Measurements from ENCODE around the gene HSPA1L.
A peak's percentile ranks its signal among the peaks of the same experiment; 100 is the strongest.
"Not testable (repeated sequence)": the region's sequence is repeated elsewhere in the genome, so short reads cannot be mapped to it uniquely, and the experiment has no call there.

HSPA1L gene

DNA sequence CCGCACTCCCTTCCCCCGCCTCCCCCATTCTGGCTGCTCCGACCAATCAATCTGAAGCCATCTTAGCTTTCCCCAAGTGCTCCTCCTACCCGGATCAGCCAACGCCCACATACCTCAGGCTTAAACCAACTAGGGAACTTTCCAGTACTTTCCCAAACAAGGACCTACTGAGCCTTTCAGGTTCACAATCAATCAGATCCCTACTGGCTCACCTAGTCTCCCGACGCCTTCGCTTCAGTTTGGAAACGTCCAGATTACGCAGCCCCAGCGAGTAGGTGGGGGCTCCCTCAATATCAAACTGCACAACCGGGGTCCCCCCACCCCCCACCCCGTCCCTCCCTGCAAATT, 432 bp downstream of the HSPA1L start:
- CTCF ChIA-PET = interaction anchor here (0.8 to 3.3 kb wide), 5 partner anchors 16 to 85 kb away, joined by 3 to 10 read pairs (median 5); partner anchors contain the start of genes DDAH2 and VARS1
- TF ChIP-seq, protein P1, sequence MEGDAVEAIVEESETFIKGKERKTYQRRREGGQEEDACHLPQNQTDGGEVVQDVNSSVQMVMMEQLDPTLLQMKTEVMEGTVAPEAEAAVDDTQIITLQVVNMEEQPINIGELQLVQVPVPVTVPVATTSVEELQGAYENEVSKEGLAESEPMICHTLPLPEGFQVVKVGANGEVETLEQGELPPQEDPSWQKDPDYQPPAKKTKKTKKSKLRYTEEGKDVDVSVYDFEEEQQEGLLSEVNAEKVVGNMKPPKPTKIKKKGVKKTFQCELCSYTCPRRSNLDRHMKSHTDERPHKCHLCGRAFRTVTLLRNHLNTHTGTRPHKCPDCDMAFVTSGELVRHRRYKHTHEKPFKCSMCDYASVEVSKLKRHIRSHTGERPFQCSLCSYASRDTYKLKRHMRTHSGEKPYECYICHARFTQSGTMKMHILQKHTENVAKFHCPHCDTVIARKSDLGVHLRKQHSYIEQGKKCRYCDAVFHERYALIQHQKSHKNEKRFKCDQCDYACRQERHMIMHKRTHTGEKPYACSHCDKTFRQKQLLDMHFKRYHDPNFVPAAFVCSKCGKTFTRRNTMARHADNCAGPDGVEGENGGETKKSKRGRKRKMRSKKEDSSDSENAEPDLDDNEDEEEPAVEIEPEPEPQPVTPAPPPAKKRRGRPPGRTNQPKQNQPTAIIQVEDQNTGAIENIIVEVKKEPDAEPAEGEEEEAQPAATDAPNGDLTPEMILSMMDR (IDR thresholded peaks at IDR 0.05; ENCODE audit: insufficient read depth, low read length, missing control alignments) = no peak
- peak; percentile 92 for DNase-seq (ENCODE audit: low read depth, low spot score)
- POLR2A ChIA-PET = interaction anchor here (0.5 to 3.3 kb wide), 24 partner anchors 8 to 272 kb away, joined by 3 to 45 read pairs (median 4); partner anchors contain the start of genes ABHD16A, BAG6, CLIC1 and DDAH2
- H3K4me3 ChIP-seq (ENCODE audit: low read depth, low read length) = peak overlapping the region; percentile 64

DNA sequence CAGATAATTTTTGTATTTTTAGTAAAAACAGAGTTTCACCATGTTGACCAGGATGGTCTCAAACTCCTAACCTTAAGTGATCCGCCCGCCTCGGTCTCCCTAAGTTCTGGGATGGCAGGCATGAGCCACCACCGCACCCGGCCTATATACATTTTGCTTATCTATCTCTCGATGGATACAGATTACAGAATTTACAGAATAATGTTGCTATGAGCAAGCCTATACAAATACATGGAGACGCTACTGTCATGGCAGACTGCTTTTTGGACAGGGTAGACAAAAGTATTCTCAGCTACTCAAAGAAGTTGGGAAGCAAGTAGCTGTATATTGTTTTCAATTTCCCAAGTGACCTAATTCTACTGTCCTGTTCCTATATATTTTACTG, 1.6 kb downstream of the HSPA1L start:
- POLR2A ChIA-PET = interaction anchor here (1.0 to 3.3 kb wide), 11 partner anchors 7 to 161 kb away, joined by 3 to 45 read pairs (median 5); partner anchors contain the start of genes BAG6, HSPA1B, LSM2 and MSH5
- no peak for DNase-seq (ENCODE audit: low read depth, low spot score)
- no peak overlapping the region for H3K4me3 ChIP-seq (ENCODE audit: low read depth, low read length)

DNA sequence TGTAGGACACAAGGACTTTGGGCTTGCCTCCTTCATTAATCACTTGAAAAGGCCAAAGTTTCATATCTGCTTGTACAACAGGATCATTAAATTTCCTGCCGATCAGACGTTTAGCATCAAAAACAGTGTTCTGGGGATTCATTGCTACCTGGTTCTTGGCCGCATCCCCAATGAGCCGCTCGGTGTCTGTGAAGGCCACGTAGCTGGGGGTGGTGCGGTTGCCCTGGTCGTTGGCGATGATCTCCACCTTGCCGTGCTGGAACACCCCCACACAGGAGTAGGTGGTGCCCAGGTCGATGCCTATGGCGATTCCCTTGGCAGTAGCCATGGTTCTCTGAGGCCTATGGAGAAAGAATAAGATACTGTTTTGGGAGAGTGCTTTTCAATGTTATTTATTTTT, 3.4 kb downstream of the HSPA1L start:
- POLR2A ChIA-PET = no interaction called here
- no peak overlapping the region for H3K4me3 ChIP-seq (ENCODE audit: low read depth, low read length)
- CTCF ChIA-PET = no interaction called here
- DNase-seq (ENCODE audit: low read depth, low spot score) = no peak
- TF ChIP-seq, protein P1 (IDR thresholded peaks at IDR 0.05; ENCODE audit: insufficient read depth, low read length, missing control alignments) = no peak

More for the DNA sequence above, 1.6 kb downstream of the HSPA1L start:
- CTCF ChIA-PET = interaction anchor here (0.9 to 3.3 kb wide), 5 partner anchors 13 to 84 kb away, joined by 3 to 10 read pairs (median 4); partner anchors contain the start of genes DDAH2 and VARS1
- TF ChIP-seq, protein P1 (IDR thresholded peaks at IDR 0.05; ENCODE audit: insufficient read depth, low read length, missing control alignments) = no peak

DNA sequence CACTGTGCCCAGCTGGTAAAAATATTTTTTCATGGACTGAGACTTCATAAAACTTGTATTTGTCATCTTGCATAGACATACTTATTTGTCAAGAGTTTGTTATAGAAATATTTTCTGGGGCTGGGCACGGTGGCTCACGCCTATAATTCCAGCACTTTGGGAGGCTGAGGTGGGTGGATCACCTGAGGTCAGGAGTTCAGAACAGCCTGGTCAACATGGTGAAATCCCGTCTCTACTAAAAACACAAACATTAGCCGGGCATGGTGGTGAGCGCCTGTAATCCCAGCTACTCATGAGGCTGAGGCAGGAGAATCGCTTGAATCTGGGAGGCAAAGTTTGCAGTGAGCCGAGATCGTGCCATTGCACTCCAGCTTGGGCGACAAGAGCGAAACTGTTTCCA, 6.5 kb downstream of the HSPA1L start:
- POLR2A ChIA-PET; DNase-seq (ENCODE audit: low read depth, low spot score); H3K4me3 ChIP-seq (ENCODE audit: low read depth, low read length): not testable (repeated sequence)
- CTCF ChIA-PET = interaction anchor here (0.8 to 1.1 kb wide), 3 partner anchors 12 to 78 kb away, joined by 3 to 4 read pairs (median 3); no protein-coding TSS in a partner anchor

DNA sequence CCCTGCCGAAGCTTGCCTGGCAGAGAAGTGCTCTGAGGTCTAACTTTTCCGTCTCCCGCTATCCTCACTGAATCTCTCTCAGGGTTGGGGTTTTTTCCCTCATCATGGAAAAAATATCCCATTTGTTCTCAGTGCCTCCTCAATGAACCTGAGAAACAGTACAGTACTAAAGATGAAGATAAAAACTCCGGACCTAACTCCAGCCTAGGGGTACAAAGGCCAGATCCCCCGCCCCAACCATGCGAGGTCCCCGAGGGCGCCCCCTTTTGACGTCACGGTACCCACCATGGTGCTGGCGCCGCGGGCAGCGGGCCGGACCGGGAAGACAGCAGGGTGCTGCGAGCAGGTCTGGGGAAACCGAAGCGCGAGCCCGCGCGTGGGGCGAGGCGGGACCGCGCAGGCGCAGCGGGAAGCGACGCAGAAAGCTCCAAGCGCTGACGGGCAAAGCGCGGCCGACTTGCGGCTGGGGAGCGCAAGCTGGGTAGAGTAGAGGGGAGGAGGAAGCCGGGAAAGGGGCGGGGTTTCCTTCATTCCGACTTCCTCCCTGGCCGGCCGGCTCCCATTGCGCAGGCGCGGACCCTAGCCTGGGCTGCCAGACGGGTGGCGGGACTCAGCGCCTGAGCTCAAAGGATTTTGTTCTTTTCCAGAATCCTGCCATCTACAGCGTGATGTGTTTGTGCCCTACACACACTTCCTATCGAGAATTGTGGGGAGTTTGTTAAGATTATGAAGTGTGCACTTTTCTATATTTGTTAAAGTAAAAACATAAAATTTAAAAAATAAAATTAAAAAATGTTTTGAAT, 8.4 kb downstream of the HSPA1L start, which contains the start of gene LSM2:
Gene LSM2 (minus strand): TSS at position 497 of the 803 bp plus-strand sequence. CDS start 209 bp downstream, at position 288.
- peak within 1 kb of the TSS; percentile 83 for H3K4me3 ChIP-seq (ENCODE audit: low read depth, low read length)
- peak; percentile 67 for DNase-seq (ENCODE audit: low read depth, low spot score)
- CTCF ChIA-PET = interaction anchor here (0.6 to 5.0 kb wide), 17 partner anchors 11 to 146 kb away, joined by 3 to 57 read pairs (median 4); partner anchors contain the start of gene VARS1
- TF ChIP-seq, protein P1 (IDR thresholded peaks at IDR 0.05; ENCODE audit: insufficient read depth, low read length, missing control alignments) = peak; percentile 44
- POLR2A ChIA-PET = interaction anchor here (0.6 to 2.4 kb wide), 13 partner anchors 8 to 154 kb away, joined by 3 to 27 read pairs (median 5); partner anchors contain the start of genes BAG6, C6orf47, DDAH2 and HSPA1A

DNA sequence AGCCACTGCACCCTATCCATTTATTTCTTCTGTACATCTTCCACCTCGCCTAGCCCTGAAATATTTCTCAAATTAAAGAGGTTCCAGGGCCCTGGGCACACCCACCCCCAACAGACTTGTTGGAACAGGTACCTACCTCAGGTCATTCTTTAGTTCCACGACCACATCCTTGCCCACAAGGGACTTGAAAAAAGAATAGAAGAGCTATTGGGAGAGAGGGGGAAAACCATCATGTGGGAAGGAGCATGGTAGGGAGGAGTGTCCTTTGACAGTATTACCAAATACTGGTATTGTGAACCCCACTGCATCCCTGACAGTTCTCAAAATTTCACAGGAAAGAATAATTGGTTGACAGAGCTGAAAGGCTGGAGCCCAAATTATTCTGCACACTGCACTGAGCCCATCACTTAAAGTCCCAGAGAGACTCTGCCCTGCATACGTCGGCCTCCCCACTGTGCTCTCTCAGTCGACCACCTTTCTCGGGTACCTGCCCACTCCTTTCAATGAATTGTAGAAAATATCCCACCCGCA, 9.1 kb downstream of the HSPA1L start:
- H3K4me3 ChIP-seq (ENCODE audit: low read depth, low read length) = peak overlapping the region; percentile 83
- ChIA-PET CTCF (interaction anchor here (1.0 to 5.0 kb wide), 10 partner anchors 11 to 82 kb away, joined by 3 to 57 read pairs (median 6); partner anchors contain the start of gene VARS1), POLR2A (interaction anchor here (0.8 to 2.4 kb wide), 8 partner anchors 9 to 76 kb away, joined by 3 to 27 read pairs (median 6); partner anchors contain the start of genes DDAH2, HSPA1A, HSPA1B and HSPA1L)
- TF ChIP-seq, protein P1 (IDR thresholded peaks at IDR 0.05; ENCODE audit: insufficient read depth, low read length, missing control alignments) = no peak
- DNase-seq (ENCODE audit: low read depth, low spot score) = no peak

DNA sequence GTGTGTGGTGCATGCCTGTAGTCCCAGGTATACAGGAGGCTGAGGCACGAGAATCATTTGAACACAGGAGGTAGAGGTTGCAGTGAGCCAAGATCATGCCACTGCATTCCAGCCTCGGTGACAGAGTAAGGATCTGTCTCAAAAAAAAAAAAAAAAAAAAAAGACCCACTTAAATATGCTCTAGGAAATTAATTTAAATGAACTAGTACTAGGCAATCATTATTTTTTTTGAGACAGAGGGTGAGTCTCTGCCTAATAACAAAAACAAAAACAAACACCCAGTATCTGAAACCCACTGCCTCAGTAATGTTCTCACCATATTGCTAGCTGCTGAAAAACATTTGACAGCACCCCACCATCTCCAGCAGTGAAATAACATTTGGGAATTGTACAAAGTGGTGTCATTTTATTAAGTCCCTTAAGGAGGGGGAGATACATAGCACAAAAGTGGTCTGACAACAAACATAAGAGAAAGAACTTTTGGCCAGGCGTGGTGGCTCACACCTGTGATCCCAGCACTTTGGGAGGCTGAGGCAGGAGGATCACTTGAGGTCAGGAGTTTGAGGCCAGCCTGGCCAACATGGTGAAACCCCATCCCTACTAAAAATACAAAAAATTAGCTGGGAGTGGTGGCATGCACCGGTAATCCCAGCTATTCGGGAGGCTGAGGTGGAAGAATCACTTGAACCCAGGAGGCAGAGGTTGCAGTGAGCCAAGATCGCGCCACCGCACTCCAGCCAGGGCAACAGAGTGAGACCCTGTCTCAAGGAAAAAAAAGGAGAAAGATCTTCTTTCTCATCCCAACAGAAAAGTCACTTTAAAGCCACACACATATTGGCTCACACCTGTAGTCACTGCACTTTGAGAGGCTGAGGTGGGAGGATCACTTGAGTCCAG, 13.8 kb downstream of the HSPA1L start:
- H3K4me3 ChIP-seq (ENCODE audit: low read depth, low read length); DNase-seq (ENCODE audit: low read depth, low spot score): not testable (repeated sequence)
- ChIA-PET POLR2A (interaction anchor here (0.9 kb wide), 1 partner anchor 14 kb away, joined by 3 read pairs; the partner anchor contains the start of genes HSPA1A and HSPA1L), CTCF (interaction anchor here (1.4 to 3.4 kb wide), 2 partner anchors 10 to 13 kb away, joined by 3 to 14 read pairs; no protein-coding TSS in a partner anchor)

Measured in AG04449 (cell line).